Mucosa of descending colon (tissue), 3 donors: ENCODE results near the gene ATRNL1. TPM values are rescaled to one million over a fixed set of nuclear protein-coding genes. Genes with fewer than 3 reads are reported as not detected.
"Not testable (repeated sequence)": the region's sequence is repeated elsewhere in the genome, so short reads cannot be mapped to it uniquely, and the experiment has no call there.

Experiments
- ATAC-seq: fragments of 200-7000 bp; cut with Tn5 transposase; one replicate; pipeline ENCODE4 v1.9.1; 2020; ENCODE audit warnings: mild to moderate bottlenecking, moderate library complexity
- DNase-seq, 3 donors: peaks; one replicate each; pipeline ENCODE4 v3.0.0-alpha.2; 2020
- H3K36me3 ChIP-seq: fragments of 200-600 bp; one replicate; pipeline ENCODE4 v1.8.0; 2021; ENCODE audit warnings: low read depth, mild to moderate bottlenecking
- H3K4me1 ChIP-seq: fragments of 200-600 bp; one replicate; pipeline ENCODE4 v1.8.0; 2021; ENCODE audit warnings: low read depth, mild to moderate bottlenecking
- H3K4me3 ChIP-seq: fragments of 200-600 bp; one replicate; pipeline ENCODE4 v1.8.0; 2021; ENCODE audit warnings: mild to moderate bottlenecking
- H3K9me3 ChIP-seq: fragments of 200-600 bp; one replicate; pipeline ENCODE4 v1.8.0; 2021; ENCODE audit warnings: mild to moderate bottlenecking
- CTCF ChIP-seq: fragments of 200-600 bp; IDR thresholded peaks from one replicate; pipeline ENCODE4 v1.8.0; 2022; ENCODE audit warnings: antibody characterized with exemption, mild to moderate bottlenecking
- intact Hi-C, 2 donors: fragments of 100-400 bp; cut with DNase I in 1 of 2; cut with micrococcal nuclease in 1 of 2; formaldehyde crosslinking; loops; one replicate each; pipeline versions ENCODE4 v1.11.0 to v1.11.1; 2022; cut with DNase I, micrococcal nuclease
- total RNA-seq, 3 donors: library from RNA; stranded (reverse); fragmentation: NEBNext Ultra II Directional in 2 of 3; extraction: Animal tissue kit (Norgen Biotek cat#: 25700) in 2 of 3; gene quantifications; one replicate each; pipeline versions ENCODE4 v1.2.1 to v1.2.4, GENCODE V29; 2021 to 2023
- donor health status: DM: no; HTN: no; CAD: no; lungs with moderate emphysema.
- donor health status: DM: no; HTN: no; CAD: no.
- donor health status: DM: no; HTN: yes; CAD: no.

Gene ATRNL1
- total RNA-seq, 3 donors from 2014 or later, result 0.58 to 61.7 (median 1.8) TPM

GRCh38 chr10:115745943-115746342 is 652.8 kb downstream of the ATRNL1 start:
- DNase-seq, result no peak
- intact Hi-C loops, result no loop called here
- no peaks in the 10 kb centered on the region for H3K4me1 ChIP-seq

GRCh38 chr10:115747811-115748210 is 654.6 kb downstream of the ATRNL1 start:
- no peaks in the 10 kb centered on the region for H3K36me3 ChIP-seq
- DNase-seq, result no peak
- no peak overlapping the region for H3K4me3 ChIP-seq
- H3K4me1 ChIP-seq, result no peaks in the 10 kb centered on the region
- intact Hi-C loops, result no loop called here
- no peaks in the 10 kb centered on the region for H3K9me3 ChIP-seq
- no peak for ATAC-seq
- no peak for TF ChIP-seq CTCF

More at GRCh38 chr10:115745943-115746342, 652.8 kb downstream of the ATRNL1 start:
- TF ChIP-seq CTCF, result no peak
- ATAC-seq, result no peak
- H3K9me3 ChIP-seq, result no peaks in the 10 kb centered on the region
- no peak overlapping the region for H3K4me3 ChIP-seq
- H3K36me3 ChIP-seq, result no peaks in the 10 kb centered on the region

- intact Hi-C loops, H3K4me3 ChIP-seq, H3K4me1 ChIP-seq, ATAC-seq, H3K9me3 ChIP-seq, H3K36me3 ChIP-seq: not testable (repeated sequence)
- DNase-seq, result peak in 2 of 3 donors; percentile 2 to 24
Observed at GRCh38 chr10:115758488-115758887, 665.3 kb downstream of the ATRNL1 start.

GRCh38 chr10:115760131-115760530 is 667.0 kb downstream of the ATRNL1 start:
- intact Hi-C loops, result no loop called here
- Histone ChIP-seq H3K36me3 (no peaks in the 10 kb centered on the region), H3K4me3 (no peak overlapping the region), H3K9me3 (no peaks in the 10 kb centered on the region), H3K4me1 (no peaks in the 10 kb centered on the region)
- TF ChIP-seq CTCF, result no peak
- no peak for ATAC-seq
- no peak for DNase-seq

- intact Hi-C loops, result no loop called here
- Histone ChIP-seq H3K4me1 (no peaks in the 10 kb centered on the region), H3K9me3 (no peaks in the 10 kb centered on the region), H3K36me3 (no peaks in the 10 kb centered on the region), H3K4me3 (no peak overlapping the region)
- TF ChIP-seq CTCF, result no peak
- DNase-seq, result no peak
- no peak for ATAC-seq
Observed at GRCh38 chr10:115761166-115761565, 668.0 kb downstream of the ATRNL1 start.

- DNase-seq, result no peak
- Histone ChIP-seq H3K4me1 (no peaks in the 10 kb centered on the region), H3K9me3 (no peaks in the 10 kb centered on the region), H3K4me3 (no peak overlapping the region), H3K36me3 (no peaks in the 10 kb centered on the region)
- intact Hi-C loops, result no loop called here
- ATAC-seq, result no peak
- TF ChIP-seq CTCF, result no peak
Observed at GRCh38 chr10:115762029-115762428, 668.9 kb downstream of the ATRNL1 start.
